HG03066 (cell line): Measurements from ENCODE around the gene MUC22.
"Not testable (repeated sequence)": the region's sequence is repeated elsewhere in the genome, so short reads cannot be mapped to it uniquely, and the experiment has no call there.

Experiments
- ATAC-seq: cut with Tn5 transposase; IDR thresholded peaks from one replicate; pipeline ENCODE4 v1.9.1; 2021; ENCODE audit warnings: low read depth; ENCODE audit not compliant: unreplicated experiment

The MUC22 gene

GRCh38 chr6:30997301-30997700 is 13.0 kb upstream of the MUC22 start:
- ATAC-seq: no peak

- no peak for ATAC-seq
These were observed 11.5 kb upstream of the MUC22 start for GRCh38 chr6:30998785-30999184.

- not testable (repeated sequence) for ATAC-seq
These were observed 10.0 kb upstream of the MUC22 start for GRCh38 chr6:31000067-31000860.

GRCh38 chr6:31001281-31001888 is 8.9 kb upstream of the MUC22 start:
- ATAC-seq: no peak

- ATAC-seq: no peak
These were observed 7.8 kb upstream of the MUC22 start for GRCh38 chr6:31002471-31002870.

GRCh38 chr6:31004794-31005193 is 5.5 kb upstream of the MUC22 start:
- ATAC-seq: no peak

GRCh38 chr6:31005249-31006020 is 4.8 kb upstream of the MUC22 start:
- no peak for ATAC-seq

GRCh38 chr6:31007694-31008093 is 2.6 kb upstream of the MUC22 start:
- ATAC-seq: no peak

GRCh38 chr6:31008165-31008564 is 2.1 kb upstream of the MUC22 start:
- no peak for ATAC-seq

GRCh38 chr6:31009731-31010130 is 543 bp upstream of the MUC22 start:
- no peak for ATAC-seq

- ATAC-seq: no peak
These were observed 879 bp downstream of the MUC22 start for GRCh38 chr6:31011153-31011552.

- ATAC-seq: no peak
These were observed 6.5 kb downstream of the MUC22 start for GRCh38 chr6:31016659-31017299.

GRCh38 chr6:31017436-31017835 is 7.2 kb downstream of the MUC22 start:
- not testable (repeated sequence) for ATAC-seq

- ATAC-seq: no peak
These were observed 9.8 kb downstream of the MUC22 start for GRCh38 chr6:31020057-31020456.

GRCh38 chr6:31020631-31021255 is 10.5 kb downstream of the MUC22 start:
- not testable (repeated sequence) for ATAC-seq

- ATAC-seq: not testable (repeated sequence)
These were observed 11.6 kb downstream of the MUC22 start for GRCh38 chr6:31021705-31022531.

GRCh38 chr6:31025595-31025994 is 15.3 kb downstream of the MUC22 start:
- ATAC-seq: no peak

GRCh38 chr6:31031095-31031494 is 20.8 kb downstream of the MUC22 start:
- no peak for ATAC-seq

GRCh38 chr6:31033075-31033474 is 22.8 kb downstream of the MUC22 start:
- ATAC-seq: no peak
